Neutrophil (primary cell): ENCODE results near the gene CNTNAP4.

Experiments
- H3K27ac ChIP-seq: fragments of 200-600 bp; sonication (generic); 2 replicates; pipeline ENCODE4 v1.5.1; 2016; ENCODE audit warnings: mild to moderate bottlenecking, moderate library complexity
- H3K27me3 ChIP-seq: fragments of 200-600 bp; sonication (generic); 2 replicates; pipeline ENCODE4 v1.6.0; 2016; ENCODE audit warnings: mild to moderate bottlenecking
- H3K36me3 ChIP-seq: fragments of 200-600 bp; sonication (generic); 2 replicates; pipeline ENCODE4 v1.5.1; 2017
- H3K4me1 ChIP-seq, 2 experiments: fragments of 200-600 bp in 1 of 2; sonication (generic) in 1 of 2; 1 replicate in 1 of 2; 2 replicates in 1 of 2; pipeline versions ENCODE4 v1.5.1 to v1.6.1; 2013 to 2016; ENCODE audit warnings: low read depth in 1 of 2, low read length in 1 of 2, mild to moderate bottlenecking in 1 of 2, moderate library complexity in 1 of 2; ENCODE audit not compliant: control insufficient read depth in 1 of 2, insufficient read depth in 1 of 2
- H3K4me3 ChIP-seq, 2 experiments: fragments of 200-600 bp in 1 of 2; sonication (generic) in 1 of 2; 1 replicate in 1 of 2; 2 replicates in 1 of 2; pipeline ENCODE4 v1.5.1; 2013 to 2016; ENCODE audit warnings: low read depth in 1 of 2, low read length in 1 of 2, mild to moderate bottlenecking in 1 of 2, moderate library complexity in 1 of 2
- H3K9me3 ChIP-seq: fragments of 200-600 bp; sonication (generic); 2 replicates; pipeline ENCODE4 v1.5.1; 2016
- CTCF ChIP-seq: fragments of 200-600 bp; sonication (generic); IDR thresholded peaks from 2 replicates; pipeline ENCODE4 v1.5.1; 2016; ENCODE audit warnings: antibody characterized with exemption

CNTNAP4 gene

GRCh38 chr16:76532188-76532973, 255.2 kb downstream of the CNTNAP4 start:
- H3K36me3 ChIP-seq: no peaks in the 10 kb centered on the region
- H3K27ac ChIP-seq: no peak overlapping the region
- no peaks in the 10 kb centered on the region for H3K27me3 ChIP-seq
- no peaks in the 10 kb centered on the region for H3K4me1 ChIP-seq
- H3K4me3 ChIP-seq: no peak overlapping the region
- H3K9me3 ChIP-seq: no peaks in the 10 kb centered on the region
- no peak for TF ChIP-seq CTCF

- Histone ChIP-seq H3K36me3 (no peaks in the 10 kb centered on the region), H3K4me3 (no peak overlapping the region), H3K27ac (no peak overlapping the region), H3K9me3 (no peaks in the 10 kb centered on the region), H3K27me3 (no peaks in the 10 kb centered on the region), H3K4me1 (no peaks in the 10 kb centered on the region)
- TF ChIP-seq CTCF: no peak
Measured at GRCh38 chr16:76539609-76540008, 262.4 kb downstream of the CNTNAP4 start.

GRCh38 chr16:76541070-76541469, 263.9 kb downstream of the CNTNAP4 start:
- Histone ChIP-seq H3K4me1 (no peaks in the 10 kb centered on the region), H3K9me3 (no peaks in the 10 kb centered on the region), H3K27me3 (no peaks in the 10 kb centered on the region), H3K36me3 (no peaks in the 10 kb centered on the region), H3K27ac (no peak overlapping the region), H3K4me3 (no peak overlapping the region)
- no peak for TF ChIP-seq CTCF

GRCh38 chr16:76565542-76565941, 288.3 kb downstream of the CNTNAP4 start:
- Histone ChIP-seq H3K27ac (no peak overlapping the region), H3K4me3 (no peak overlapping the region), H3K36me3 (no peaks in the 10 kb centered on the region), H3K4me1 (no peaks in the 10 kb centered on the region), H3K9me3 (no peaks in the 10 kb centered on the region), H3K27me3 (no peaks in the 10 kb centered on the region)
- no peak for TF ChIP-seq CTCF

GRCh38 chr16:76571755-76572154, 294.6 kb downstream of the CNTNAP4 start:
- no peak for TF ChIP-seq CTCF
- H3K9me3 ChIP-seq: no peaks in the 10 kb centered on the region

More at GRCh38 chr16:76571755-76572154, 294.6 kb downstream of the CNTNAP4 start:
- Histone ChIP-seq H3K4me3 (no peak overlapping the region), H3K36me3 (no peaks in the 10 kb centered on the region), H3K4me1 (no peaks in the 10 kb centered on the region), H3K27ac (no peak overlapping the region), H3K27me3 (no peaks in the 10 kb centered on the region)
